Amniotic stem cell (primary cell): ENCODE results near the gene PLXNB3.

Experiments used
- DNase-seq: peaks from one replicate; lab custom pipeline; 2025; lab: John Stamatoyannopoulos, UW

The PLXNB3 gene

GRCh38 chrX:153773741-153774575 lies 9.9 kb downstream of the PLXNB3 start:
- DNase-seq: no peak

GRCh38 chrX:153774576-153775292 lies 10.7 kb downstream of the PLXNB3 start:
- no peak for DNase-seq

GRCh38 chrX:153775293-153776119 lies 11.5 kb downstream of the PLXNB3 start:
- DNase-seq: no peak

- DNase-seq: no peak
Observed at GRCh38 chrX:153776120-153776599, 12.1 kb downstream of the PLXNB3 start.

GRCh38 chrX:153776611-153777045 lies 12.6 kb downstream of the PLXNB3 start:
- no peak for DNase-seq

GRCh38 chrX:153777261-153778090 lies 13.4 kb downstream of the PLXNB3 start:
- DNase-seq: no peak

GRCh38 chrX:153778181-153778580 lies 14.1 kb downstream of the PLXNB3 start:
- no peak for DNase-seq

GRCh38 chrX:153778684-153779101 lies 14.6 kb downstream of the PLXNB3 start:
- DNase-seq: no peak

- no peak for DNase-seq
Observed at GRCh38 chrX:153779891-153780677, 16.0 kb downstream of the PLXNB3 start.

- no peak for DNase-seq
Observed at GRCh38 chrX:153780678-153781427, 16.8 kb downstream of the PLXNB3 start, which contains the start of gene SRPK3. TSS of gene SRPK3 (plus strand) at chrX:153781041. CDS start at chrX:153781087, 46 bp downstream.

GRCh38 chrX:153781428-153782047 lies 17.5 kb downstream of the PLXNB3 start:
- DNase-seq: no peak

GRCh38 chrX:153782313-153782712 lies 18.3 kb downstream of the PLXNB3 start:
- no peak for DNase-seq

- DNase-seq: no peak
Observed at GRCh38 chrX:153782871-153783270, 18.8 kb downstream of the PLXNB3 start.

- DNase-seq: no peak
Observed at GRCh38 chrX:153783378-153784013, 19.4 kb downstream of the PLXNB3 start.

GRCh38 chrX:153784325-153784967 lies 20.4 kb downstream of the PLXNB3 start:
- no peak for DNase-seq

- no peak for DNase-seq
Observed at GRCh38 chrX:153786669-153787068, 22.6 kb downstream of the PLXNB3 start.

- no peak for DNase-seq
Observed at GRCh38 chrX:153789654-153790053, 25.6 kb downstream of the PLXNB3 start.
